ENCODE results near the gene CERS4.
"Not testable (repeated sequence)": the region's sequence is repeated elsewhere in the genome, so short reads cannot be mapped to it uniquely, and the experiment has no call there.

GRCh38 chr19:8247129-8247890 lies 38.1 kb downstream of the CERS4 start:
- not testable (repeated sequence) for TF ChIP-seq CTCF (conservative IDR thresholded peaks at IDR 0.05; ENCODE audit: low read depth in 2 of 2); POLR2AphosphoS5 (IDR thresholded peaks at IDR 0.05; ENCODE audit: low read depth); EZH2 (IDR thresholded peaks at IDR 0.05; ENCODE audit: low read depth, unreplicated experiment)
